Amygdala (tissue), 56 donors: Measurements from ENCODE around the gene TRAPPC2B.
"Not testable (repeated sequence)": the region's sequence is repeated elsewhere in the genome, so short reads cannot be mapped to it uniquely, and the experiment has no call there.

Experiments used
- DNase-seq, 56 donors: peaks; one replicate each; lab custom pipeline; 2025; lab: John Stamatoyannopoulos, UW

Gene TRAPPC2B

GRCh38 chr19:57366776-57367175 is 3.4 kb downstream of the TRAPPC2B start:
- DNase-seq = no peak

- no peak for DNase-seq
These were observed 10.8 kb downstream of the TRAPPC2B start for GRCh38 chr19:57374179-57374578.

GRCh38 chr19:57374647-57375046 is 11.3 kb downstream of the TRAPPC2B start:
- not testable (repeated sequence) for DNase-seq

DNA sequence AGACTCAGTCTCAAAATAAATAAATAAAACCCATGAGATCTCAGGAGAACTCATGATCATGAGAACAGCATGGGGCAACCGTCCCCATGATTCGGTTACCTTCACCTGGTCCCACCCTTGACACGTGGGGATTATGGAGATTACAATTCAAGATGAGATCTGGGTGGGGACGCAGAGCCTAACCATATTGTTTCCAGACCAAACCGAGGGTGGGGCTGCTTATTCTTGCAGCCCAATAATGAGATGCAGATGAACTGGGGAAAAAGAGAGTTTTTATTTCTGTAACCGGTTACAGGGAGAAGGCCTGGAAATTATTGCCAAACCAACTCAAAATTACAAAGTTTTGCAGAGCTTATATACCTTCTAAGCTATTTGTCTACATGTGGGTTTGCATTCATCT is 12.8 kb downstream of the TRAPPC2B start:
- no peak for DNase-seq

GRCh38 chr19:57377498-57378146 is 14.3 kb downstream of the TRAPPC2B start:
- no peak for DNase-seq

DNA sequence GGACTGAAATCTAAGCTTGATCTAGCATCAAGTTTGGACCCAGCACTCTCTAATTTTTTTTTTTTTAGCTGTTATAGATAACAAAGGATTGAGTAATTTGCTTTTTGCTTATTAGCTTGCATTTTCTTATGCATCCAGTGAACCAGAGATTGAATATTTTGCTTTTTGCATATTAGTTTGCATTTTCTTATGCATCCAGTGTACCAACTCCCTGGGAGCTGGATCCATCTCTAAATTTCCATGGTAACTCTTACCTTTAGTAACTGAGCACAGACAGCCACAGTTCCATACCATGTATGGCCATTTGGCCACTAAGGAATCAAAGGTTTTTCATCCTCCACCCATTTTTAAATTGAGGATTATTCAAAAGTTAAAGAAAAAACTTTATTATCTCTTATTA is 17.6 kb downstream of the TRAPPC2B start:
- no peak for DNase-seq

- no peak for DNase-seq
These were observed 19.6 kb downstream of the TRAPPC2B start for GRCh38 chr19:57382806-57383488.

DNA sequence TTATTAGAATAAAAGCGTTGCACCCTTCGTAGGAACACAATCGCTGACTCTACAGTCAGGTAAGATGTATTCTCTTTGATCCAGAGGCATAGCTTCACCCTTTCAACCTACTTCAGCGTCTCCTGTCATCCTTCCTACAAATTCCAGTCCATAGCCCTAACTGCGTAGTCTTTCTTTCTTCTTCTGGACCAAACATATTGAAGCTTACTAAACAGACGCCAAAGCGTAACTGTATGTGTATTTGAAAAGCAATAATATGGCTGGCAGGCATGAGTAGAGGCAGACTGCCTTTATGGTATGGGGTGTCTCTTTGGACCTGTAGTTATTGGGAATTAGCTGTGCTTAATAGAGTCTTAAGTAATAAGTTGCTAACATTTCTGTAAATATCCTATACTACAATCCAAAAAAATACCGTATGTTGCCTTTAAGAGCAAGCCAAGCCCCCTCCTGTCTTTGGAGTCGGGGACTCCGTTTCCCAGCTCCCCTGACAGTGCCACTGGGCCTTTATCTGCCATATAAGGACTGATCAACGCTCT is 25.9 kb downstream of the TRAPPC2B start:
- no peak for DNase-seq

GRCh38 chr19:57389730-57390598 is 26.6 kb downstream of the TRAPPC2B start, which contains the start of gene ZNF548:
ZNF548 (plus strand) TSS chr19:57389854; CDS start chr19:57390100, 246 bp downstream.
- peak; percentile 43 to 99 (median 97) for DNase-seq

- no peak for DNase-seq
These were observed 32.4 kb downstream of the TRAPPC2B start for GRCh38 chr19:57395710-57396109.

DNA sequence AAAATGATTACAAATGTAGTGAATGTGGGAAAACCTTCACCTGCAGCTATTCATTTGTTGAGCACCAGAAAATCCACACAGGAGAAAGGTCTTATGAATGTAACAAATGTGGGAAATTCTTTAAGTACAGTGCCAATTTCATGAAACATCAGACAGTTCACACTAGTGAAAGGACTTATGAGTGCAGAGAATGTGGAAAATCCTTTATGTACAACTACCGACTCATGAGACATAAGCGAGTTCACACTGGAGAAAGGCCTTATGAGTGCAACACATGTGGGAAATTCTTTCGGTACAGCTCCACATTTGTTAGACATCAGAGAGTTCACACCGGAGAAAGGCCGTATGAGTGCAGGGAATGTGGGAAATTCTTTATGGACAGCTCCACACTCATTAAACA is 35.5 kb downstream of the TRAPPC2B start:
- DNase-seq = no peak

DNA sequence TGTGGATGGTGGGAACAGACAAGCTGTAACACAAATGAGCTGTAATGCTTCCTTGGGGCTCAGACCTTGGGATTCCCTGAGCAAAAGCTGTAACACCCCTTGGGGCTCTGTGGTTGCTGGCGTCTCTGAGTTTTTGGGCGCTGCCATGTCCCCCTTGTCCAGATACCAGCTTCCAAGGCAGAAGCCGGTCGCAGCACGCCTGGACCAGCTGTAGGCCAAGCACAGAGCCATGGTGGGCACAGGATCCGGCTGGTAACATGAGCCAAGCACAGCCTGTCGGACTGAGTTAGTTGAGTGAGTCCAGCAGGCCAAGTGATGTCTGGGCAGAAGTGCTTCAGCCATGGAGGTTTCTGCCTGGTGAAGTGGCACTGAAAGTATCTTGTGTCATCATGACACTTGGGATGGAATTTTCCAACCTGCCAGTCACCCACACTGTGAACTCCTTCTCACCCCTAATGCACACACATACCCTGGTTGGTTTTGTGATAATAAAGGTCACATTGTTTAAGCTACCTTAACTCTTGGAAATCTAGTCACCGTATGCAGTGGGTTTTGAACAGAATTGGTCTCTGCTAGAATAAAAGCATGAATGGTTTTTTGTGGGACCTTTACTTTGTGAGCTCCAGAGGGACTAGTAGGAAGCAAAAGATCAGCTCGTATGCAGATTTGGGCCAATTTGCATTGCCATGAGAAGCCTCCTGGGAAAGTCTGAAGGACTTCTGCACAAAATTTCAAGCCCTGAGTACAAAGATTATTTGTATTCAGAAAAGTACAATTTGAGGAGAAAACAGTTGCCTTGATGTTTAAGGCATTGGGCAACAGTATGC is 40.6 kb downstream of the TRAPPC2B start:
- DNase-seq = no peak

GRCh38 chr19:57406516-57407123 is 43.3 kb downstream of the TRAPPC2B start:
- peak in 24 of 56 donors; percentile 0 to 48 (median 14) for DNase-seq

GRCh38 chr19:57410877-57411671 is 47.7 kb downstream of the TRAPPC2B start, which contains the start of gene ZNF17:
ZNF17 (plus strand) TSS chr19:57411161; CDS start chr19:57413616, 2,455 bp downstream.
- DNase-seq = peak; percentile 18 to 97 (median 89)
